ENCODE data around the gene TMEM116.

GRCh38 chr12:112032292-112032691 lies 19.3 kb upstream of the TMEM116 start:
- TF ChIP-seq, protein P1, sequence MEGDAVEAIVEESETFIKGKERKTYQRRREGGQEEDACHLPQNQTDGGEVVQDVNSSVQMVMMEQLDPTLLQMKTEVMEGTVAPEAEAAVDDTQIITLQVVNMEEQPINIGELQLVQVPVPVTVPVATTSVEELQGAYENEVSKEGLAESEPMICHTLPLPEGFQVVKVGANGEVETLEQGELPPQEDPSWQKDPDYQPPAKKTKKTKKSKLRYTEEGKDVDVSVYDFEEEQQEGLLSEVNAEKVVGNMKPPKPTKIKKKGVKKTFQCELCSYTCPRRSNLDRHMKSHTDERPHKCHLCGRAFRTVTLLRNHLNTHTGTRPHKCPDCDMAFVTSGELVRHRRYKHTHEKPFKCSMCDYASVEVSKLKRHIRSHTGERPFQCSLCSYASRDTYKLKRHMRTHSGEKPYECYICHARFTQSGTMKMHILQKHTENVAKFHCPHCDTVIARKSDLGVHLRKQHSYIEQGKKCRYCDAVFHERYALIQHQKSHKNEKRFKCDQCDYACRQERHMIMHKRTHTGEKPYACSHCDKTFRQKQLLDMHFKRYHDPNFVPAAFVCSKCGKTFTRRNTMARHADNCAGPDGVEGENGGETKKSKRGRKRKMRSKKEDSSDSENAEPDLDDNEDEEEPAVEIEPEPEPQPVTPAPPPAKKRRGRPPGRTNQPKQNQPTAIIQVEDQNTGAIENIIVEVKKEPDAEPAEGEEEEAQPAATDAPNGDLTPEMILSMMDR (conservative IDR thresholded peaks at IDR 0.05; ENCODE audit: low read length): no peak
- TF ChIP-seq EZH2phosphoT487 (IDR thresholded peaks at IDR 0.05; ENCODE audit: borderline replicate concordance): no peak
